Activated CD4-positive, alpha-beta memory T cell treated with anti-CD3 and anti-CD28 coated beads for 36 hours (primary cell): ENCODE measurements around the gene ARSI. TPM values are rescaled to one million over a fixed set of nuclear protein-coding genes. Genes with fewer than 3 reads are reported as not detected.

Experiments
- CTCF ChIA-PET: fragments of 350-600 bp; sonication (Branson Sonifier 250); formaldehyde crosslinking; loops from one replicate; lab custom pipeline; 2021; ENCODE audit warnings: antibody characterized with exemption, inconsistent platforms; lab: Charles Lee
- POLR2A ChIA-PET: fragments of 350-600 bp; sonication (Branson Sonifier 250); formaldehyde crosslinking; loops from one replicate; lab custom pipeline; 2021; ENCODE audit warnings: antibody characterized with exemption; lab: Charles Lee
- DNase-seq: peaks from one replicate; pipeline ENCODE4 v3.0.0-alpha.2; 2020
- H3K27ac Mint-ChIP-seq: one replicate; pipeline ENCODE4 v1.8.0; 2021; ENCODE audit warnings: mixed read lengths
- H3K27me3 Mint-ChIP-seq: one replicate; pipeline ENCODE4 v1.8.0; 2021; ENCODE audit warnings: mixed read lengths
- H3K36me3 Mint-ChIP-seq: one replicate; pipeline ENCODE4 v1.8.0; 2021; ENCODE audit warnings: mixed read lengths
- H3K4me1 Mint-ChIP-seq: one replicate; pipeline ENCODE4 v1.8.0; 2021; ENCODE audit warnings: low read depth, mixed read lengths
- H3K4me3 Mint-ChIP-seq: one replicate; pipeline ENCODE4 v1.8.0; 2021; ENCODE audit warnings: mild to moderate bottlenecking, mixed read lengths
- H3K9me3 Mint-ChIP-seq: one replicate; pipeline ENCODE4 v1.8.0; 2021; ENCODE audit warnings: mixed read lengths
- intact Hi-C: fragments of 100-400 bp; cut with micrococcal nuclease; formaldehyde crosslinking; loops from one replicate; pipeline ENCODE4 v1.15.1; 2023
- total RNA-seq, 2 experiments: library from RNA; stranded (reverse); gene quantifications; one replicate each; pipeline ENCODE4 v1.2.3, GENCODE V29; 2021

ARSI gene
- not detected for total RNA-seq

DNA sequence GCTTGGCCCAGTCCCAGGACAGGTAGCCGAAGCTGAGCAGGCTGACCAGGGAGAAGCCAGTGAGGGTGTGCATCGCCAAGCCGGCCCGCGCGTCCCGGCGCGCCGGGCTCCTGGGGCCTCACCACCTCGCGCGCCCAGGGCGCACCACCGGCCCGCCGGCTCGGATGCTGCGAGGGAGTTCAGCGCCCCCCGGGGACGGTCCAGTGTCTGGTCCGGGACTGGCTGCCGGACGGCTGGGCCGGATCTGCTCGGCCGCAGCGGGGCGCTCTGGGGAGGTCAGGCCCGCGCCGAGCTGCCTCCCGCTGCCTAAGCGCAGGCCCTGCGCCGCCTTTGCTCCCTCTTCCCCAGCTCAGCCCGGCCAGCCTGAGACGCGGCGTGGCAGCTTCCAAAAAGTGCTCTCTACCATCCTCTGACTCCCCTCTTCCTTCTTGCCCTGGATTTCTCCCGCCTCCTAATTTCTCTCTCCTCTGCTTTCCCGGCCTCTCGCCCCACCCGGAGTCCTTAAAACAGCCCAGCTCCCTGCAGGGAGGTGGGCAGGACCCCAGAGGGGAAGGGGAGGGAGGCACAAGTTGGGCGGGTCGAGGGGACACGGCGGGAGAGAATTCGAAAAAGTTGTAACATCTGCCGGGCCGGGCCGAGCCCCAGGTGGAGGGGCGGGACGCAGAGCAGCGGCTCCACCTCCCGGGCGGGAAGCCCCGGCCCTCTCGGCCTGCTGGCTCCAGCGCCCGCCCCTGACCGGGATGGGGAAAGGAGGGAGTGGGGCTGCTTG is at the start of gene ARSI:
ARSI (minus strand) TSS at position 605 of the 769 bp plus-strand sequence; CDS start at position 73, 532 bp downstream.
- DNase-seq, result no peak
- intact Hi-C loops, result no loop called here
- H3K4me1 Mint-ChIP-seq, result peaks cover 4% of the 10 kb centered on the region
- H3K9me3 Mint-ChIP-seq, result no peaks in the 10 kb centered on the region
- H3K36me3 Mint-ChIP-seq, result no peaks in the 10 kb centered on the region
- peaks cover 25% of the 10 kb centered on the region for H3K27me3 Mint-ChIP-seq
- POLR2A ChIA-PET, result no interaction called here
- CTCF ChIA-PET, result no interaction called here
- H3K27ac Mint-ChIP-seq, result no peak within 1 kb of the TSS
- H3K4me3 Mint-ChIP-seq, result no peak within 1 kb of the TSS

DNA sequence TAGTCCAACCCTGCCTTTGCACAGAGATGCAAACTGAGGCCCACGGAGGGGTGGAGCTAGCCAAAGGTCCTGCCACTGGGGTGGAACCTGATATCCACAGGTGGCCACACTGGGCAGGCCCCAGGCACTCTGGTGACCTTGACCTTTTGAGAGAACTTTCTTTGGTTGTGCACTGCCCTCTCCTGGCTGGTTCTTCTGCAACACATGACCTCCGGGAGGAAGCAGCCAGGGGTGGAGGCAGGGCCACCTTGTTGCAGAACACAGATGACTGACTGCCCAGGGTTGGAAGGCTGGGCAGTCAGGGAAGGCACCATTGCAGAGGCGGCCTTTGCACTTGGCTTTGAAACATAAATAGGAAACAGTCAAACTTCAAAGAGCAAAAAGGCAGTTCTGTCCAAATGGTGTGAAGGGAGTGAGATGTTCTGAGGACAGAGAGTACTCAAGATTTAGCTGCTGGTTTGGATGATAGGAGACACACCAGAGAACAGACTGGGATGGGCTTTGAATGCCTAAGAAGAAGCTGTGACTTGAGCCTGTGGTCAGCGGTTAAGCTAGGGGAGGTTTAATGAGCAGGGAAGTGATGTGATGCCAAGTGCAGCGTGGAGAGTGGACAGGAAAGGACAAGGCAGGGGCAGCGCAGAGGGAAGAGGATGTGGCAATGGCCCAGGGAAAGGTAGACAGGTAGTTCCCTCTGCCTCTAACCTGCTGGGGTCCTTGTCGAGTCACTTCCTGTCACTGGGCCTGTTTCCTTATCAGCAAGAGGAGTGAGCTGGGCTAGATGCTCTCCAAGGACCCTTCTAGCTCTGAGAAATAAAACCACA is 48.0 kb upstream of the ARSI start:
- Mint-ChIP-seq H3K4me1 (peaks cover 12% of the 10 kb centered on the region), H3K4me3 (no peak overlapping the region), H3K27ac (peak overlapping the region; percentile 46), H3K27me3 (no peaks in the 10 kb centered on the region), H3K9me3 (no peaks in the 10 kb centered on the region), H3K36me3 (no peaks in the 10 kb centered on the region)
- intact Hi-C loops, result loop anchor here (1.0 kb wide), 1 partner anchor 189 kb away; no protein-coding TSS in a partner anchor
- ChIA-PET POLR2A (no interaction called here), CTCF (interaction anchor here (0.6 to 2.3 kb wide), 15 partner anchors 8 to 223 kb away, joined by 3 to 11 read pairs (median 3); no protein-coding TSS in a partner anchor)
- DNase-seq, result peak; percentile 77

DNA sequence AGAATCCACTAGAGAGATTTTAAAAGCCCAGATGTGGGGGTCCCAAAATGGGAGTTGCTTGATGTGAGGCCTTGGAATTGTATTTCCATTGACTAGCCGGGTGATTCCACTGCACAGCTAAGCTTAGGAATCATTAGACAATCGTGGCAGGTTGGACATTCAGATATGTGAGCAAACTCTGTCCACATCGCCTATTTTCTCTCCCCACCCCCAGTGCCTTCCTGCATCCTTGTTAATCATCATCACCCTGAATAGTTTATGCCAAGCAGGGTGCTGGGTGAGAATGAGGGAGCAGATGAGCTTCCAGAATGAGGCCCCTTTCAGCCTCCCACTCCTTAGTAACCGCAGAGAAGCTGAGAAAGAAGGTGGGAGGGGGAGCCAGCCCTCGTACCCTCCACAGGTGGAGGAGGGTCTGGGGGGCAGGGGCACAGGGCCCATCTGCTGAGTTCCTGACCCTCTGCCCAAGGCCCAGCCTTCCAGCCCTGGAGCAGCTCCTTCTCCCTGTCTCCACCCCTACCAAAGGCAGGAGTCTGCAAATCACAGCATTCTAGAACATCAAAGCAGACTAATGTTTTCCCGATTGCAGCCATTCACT is 47.1 kb upstream of the ARSI start:
- Mint-ChIP-seq H3K4me3 (no peak overlapping the region), H3K27me3 (no peaks in the 10 kb centered on the region), H3K9me3 (no peaks in the 10 kb centered on the region), H3K36me3 (no peaks in the 10 kb centered on the region), H3K27ac (no peak overlapping the region), H3K4me1 (peaks cover 12% of the 10 kb centered on the region)
- POLR2A ChIA-PET, result no interaction called here
- intact Hi-C loops, result loop anchor here (1.0 kb wide), 1 partner anchor 188 kb away; no protein-coding TSS in a partner anchor
- no peak for DNase-seq
- CTCF ChIA-PET, result interaction anchor here (0.9 to 2.3 kb wide), 6 partner anchors 13 to 220 kb away, joined by 3 to 11 read pairs (median 6); no protein-coding TSS in a partner anchor

DNA sequence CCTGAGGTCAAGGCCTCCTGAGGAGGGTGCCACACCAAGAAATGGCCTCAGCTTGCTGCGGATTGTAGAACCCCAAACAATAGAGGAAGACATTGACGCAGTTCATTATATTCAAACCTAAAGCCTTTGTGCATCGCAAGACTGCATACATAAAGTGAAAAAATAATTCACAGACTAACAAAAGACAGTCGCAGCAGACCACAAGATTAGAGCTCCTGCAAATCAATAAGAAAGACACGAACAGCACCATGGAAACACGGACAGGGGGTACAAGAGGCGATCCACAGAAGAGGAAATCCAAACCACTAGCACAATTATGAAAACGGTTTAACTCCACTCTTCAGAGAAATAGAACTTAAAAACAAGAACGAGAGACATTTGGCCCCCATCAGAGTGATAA is 44.7 kb upstream of the ARSI start:
- no peak overlapping the region for H3K27ac Mint-ChIP-seq
- intact Hi-C loops, result no loop called here
- ChIA-PET POLR2A (no interaction called here), CTCF (interaction anchor here (1.4 to 1.6 kb wide), 2 partner anchors 11 to 39 kb away, joined by 3 to 4 read pairs; no protein-coding TSS in a partner anchor)
- no peaks in the 10 kb centered on the region for H3K36me3 Mint-ChIP-seq
- H3K4me1 Mint-ChIP-seq, result peaks cover 12% of the 10 kb centered on the region
- H3K4me3 Mint-ChIP-seq, result no peak overlapping the region
- H3K27me3 Mint-ChIP-seq, result no peaks in the 10 kb centered on the region
- H3K9me3 Mint-ChIP-seq, result no peaks in the 10 kb centered on the region
- DNase-seq, result no peak

DNA sequence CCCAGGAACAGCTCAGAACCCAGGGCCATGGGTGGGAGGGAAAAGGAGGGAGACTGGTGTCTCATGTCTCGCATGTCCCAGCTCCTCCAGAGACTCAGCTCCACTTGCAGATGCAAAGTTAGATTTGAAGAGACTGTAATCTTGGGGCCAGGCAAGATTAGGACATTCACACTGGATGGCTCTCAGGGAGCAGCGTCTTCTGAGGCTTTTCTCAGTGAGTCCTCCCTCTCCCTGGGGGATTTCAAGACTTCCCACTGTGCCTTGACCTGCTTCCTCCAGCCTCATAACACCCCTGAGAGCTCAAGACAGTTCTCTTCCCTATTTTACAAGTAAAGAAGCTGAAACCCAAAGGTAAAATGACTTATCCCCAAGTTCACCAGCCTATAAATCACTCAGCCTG is 44.3 kb upstream of the ARSI start:
- no peaks in the 10 kb centered on the region for H3K27me3 Mint-ChIP-seq
- no peaks in the 10 kb centered on the region for H3K36me3 Mint-ChIP-seq
- ChIA-PET CTCF (interaction anchor here (1.6 kb wide), 1 partner anchor 39 kb away, joined by 4 read pairs; no protein-coding TSS in a partner anchor), POLR2A (no interaction called here)
- DNase-seq, result no peak
- H3K4me3 Mint-ChIP-seq, result no peak overlapping the region
- intact Hi-C loops, result no loop called here
- H3K27ac Mint-ChIP-seq, result no peak overlapping the region
- H3K9me3 Mint-ChIP-seq, result no peaks in the 10 kb centered on the region
- H3K4me1 Mint-ChIP-seq, result peaks cover 12% of the 10 kb centered on the region

DNA sequence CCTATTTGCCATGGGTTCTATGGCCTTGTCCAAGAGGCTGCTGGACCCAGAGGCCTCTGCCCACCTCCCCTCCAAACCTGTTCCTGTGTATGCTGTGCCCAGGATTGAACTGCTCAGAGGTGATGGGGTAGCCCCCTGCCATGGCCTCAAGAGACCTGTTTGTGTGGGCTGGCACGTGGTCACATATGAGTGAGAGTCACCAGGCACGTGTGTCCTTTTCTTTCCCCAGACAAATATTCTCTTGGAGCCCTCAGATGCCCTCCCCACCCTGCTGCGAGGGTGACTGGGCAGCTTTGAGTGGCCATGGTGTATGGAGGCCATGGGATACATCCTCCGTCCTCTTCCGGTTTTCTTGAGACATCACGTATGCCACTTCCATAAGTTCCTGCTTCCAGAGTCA is 43.9 kb upstream of the ARSI start:
- DNase-seq, result no peak
- Mint-ChIP-seq H3K9me3 (no peaks in the 10 kb centered on the region), H3K4me1 (peaks cover 12% of the 10 kb centered on the region), H3K27me3 (no peaks in the 10 kb centered on the region), H3K36me3 (no peaks in the 10 kb centered on the region), H3K4me3 (no peak overlapping the region), H3K27ac (no peak overlapping the region)
- ChIA-PET POLR2A (no interaction called here), CTCF (interaction anchor here (1.6 kb wide), 1 partner anchor 38 kb away, joined by 4 read pairs; no protein-coding TSS in a partner anchor)
- intact Hi-C loops, result no loop called here

DNA sequence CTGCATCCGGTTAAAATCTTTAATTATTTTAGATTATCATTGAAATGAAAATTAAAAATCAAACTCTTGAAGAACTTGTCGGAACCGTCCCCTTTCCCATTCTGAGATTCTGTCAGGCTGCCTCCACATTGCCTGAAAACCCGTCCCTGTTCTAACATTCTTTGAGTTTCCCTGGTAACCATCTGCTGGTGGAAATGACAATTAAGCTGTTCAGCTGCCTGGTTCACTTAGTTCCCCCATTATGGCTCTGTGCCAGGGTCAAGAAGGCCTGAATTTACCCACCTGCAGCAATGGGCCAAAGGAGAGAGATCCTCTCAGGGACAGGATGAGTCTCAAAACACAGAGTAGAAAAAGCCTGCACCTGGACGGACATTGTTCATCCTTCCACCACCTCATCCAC is 43.0 kb upstream of the ARSI start:
- POLR2A ChIA-PET, result no interaction called here

DNA sequence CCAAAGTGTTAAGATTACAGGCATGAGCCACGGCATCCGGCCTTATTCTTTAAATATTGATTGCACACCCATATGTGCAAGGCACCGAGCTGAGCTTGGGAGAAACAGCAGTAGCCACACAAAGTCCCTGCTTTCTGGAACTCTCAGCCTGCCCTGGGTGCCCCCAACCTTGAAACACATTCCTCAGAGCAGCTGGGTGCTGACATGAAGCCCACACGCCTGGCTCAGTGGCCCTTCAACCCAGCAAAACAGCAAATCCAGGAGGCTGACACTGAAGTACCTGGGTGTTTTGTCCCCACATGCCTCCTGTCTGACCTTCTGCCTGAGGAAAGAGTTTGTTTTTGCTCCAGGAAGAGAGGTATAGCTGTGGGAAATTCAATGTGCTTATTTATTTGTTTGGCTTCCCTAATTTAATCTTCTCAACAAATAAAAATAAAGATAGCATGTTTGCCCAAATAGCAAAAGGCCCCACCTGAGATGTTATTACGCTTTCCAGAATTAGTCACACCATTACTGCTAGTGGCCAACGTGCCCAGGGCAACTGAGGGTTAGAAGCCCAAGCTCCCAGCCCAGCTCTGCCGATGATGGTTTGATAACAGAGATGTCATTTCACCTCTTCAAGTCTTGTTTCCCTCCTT is 41.4 kb upstream of the ARSI start:
- H3K4me3 Mint-ChIP-seq, result no peak overlapping the region
- H3K27me3 Mint-ChIP-seq, result no peaks in the 10 kb centered on the region
- peaks cover 2% of the 10 kb centered on the region for H3K4me1 Mint-ChIP-seq
- H3K27ac Mint-ChIP-seq, result no peak overlapping the region
- H3K9me3 Mint-ChIP-seq, result no peaks in the 10 kb centered on the region
- no peak for DNase-seq
- POLR2A ChIA-PET, result interaction anchor here (0.7 kb wide), 1 partner anchor 15 kb away, joined by 3 read pairs; no protein-coding TSS in a partner anchor
- intact Hi-C loops, result no loop called here
- no peaks in the 10 kb centered on the region for H3K36me3 Mint-ChIP-seq
- CTCF ChIA-PET, result no interaction called here

More for the DNA sequence above, 43.0 kb upstream of the ARSI start:
- intact Hi-C loops, result no loop called here
- no peaks in the 10 kb centered on the region for H3K9me3 Mint-ChIP-seq
- H3K27me3 Mint-ChIP-seq, result no peaks in the 10 kb centered on the region
- H3K4me3 Mint-ChIP-seq, result no peak overlapping the region
- no peaks in the 10 kb centered on the region for H3K36me3 Mint-ChIP-seq
- CTCF ChIA-PET, result no interaction called here
- peaks cover 6% of the 10 kb centered on the region for H3K4me1 Mint-ChIP-seq
- DNase-seq, result no peak
- H3K27ac Mint-ChIP-seq, result no peak overlapping the region

DNA sequence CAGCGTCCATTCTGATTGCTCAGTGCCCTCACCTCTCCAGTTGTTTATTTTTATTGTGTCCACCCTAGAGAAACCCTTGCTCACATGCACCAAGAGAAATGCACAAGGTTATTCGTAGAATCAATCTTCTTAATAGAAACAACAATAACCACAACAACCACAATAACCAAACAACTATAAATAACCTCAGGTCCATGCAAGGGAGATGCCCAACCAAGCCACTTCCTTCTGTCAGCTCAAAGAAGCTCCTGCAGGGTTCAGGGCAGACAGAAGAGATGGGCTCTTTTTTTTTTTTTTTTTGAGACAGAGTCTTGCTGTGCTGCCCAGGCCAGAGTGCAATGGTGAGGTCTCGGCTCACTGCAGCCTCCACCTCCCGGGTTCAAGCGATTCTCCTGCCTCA is 39.9 kb upstream of the ARSI start:
- intact Hi-C loops, result no loop called here
- H3K27me3 Mint-ChIP-seq, result no peaks in the 10 kb centered on the region

DNA sequence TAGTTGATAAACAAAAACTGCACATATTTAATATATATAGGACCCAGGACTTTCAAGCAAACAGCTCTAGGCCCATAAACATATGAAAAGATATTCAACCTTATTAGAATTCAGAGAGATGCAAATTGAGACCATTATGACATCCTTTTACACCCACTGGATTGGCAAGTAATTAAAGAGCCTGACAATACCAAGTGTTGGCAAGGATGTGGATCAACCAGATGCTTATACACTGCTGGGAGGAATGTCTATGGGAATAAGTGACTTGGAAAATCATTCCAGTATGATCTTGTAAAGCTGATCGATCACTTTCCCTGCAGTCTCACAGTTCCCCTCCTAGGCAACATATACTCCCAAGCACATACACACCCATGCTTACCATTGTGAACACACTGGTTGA is 39.3 kb upstream of the ARSI start:
- intact Hi-C loops, result no loop called here
- H3K27ac Mint-ChIP-seq, result no peak overlapping the region
- POLR2A ChIA-PET, result no interaction called here
- DNase-seq, result no peak
- H3K4me1 Mint-ChIP-seq, result peaks cover 2% of the 10 kb centered on the region
- H3K36me3 Mint-ChIP-seq, result no peaks in the 10 kb centered on the region
- H3K9me3 Mint-ChIP-seq, result no peaks in the 10 kb centered on the region
- no peaks in the 10 kb centered on the region for H3K27me3 Mint-ChIP-seq
- no peak overlapping the region for H3K4me3 Mint-ChIP-seq
- CTCF ChIA-PET, result interaction anchor here (1.2 kb wide), 1 partner anchor 9 kb away, joined by 3 read pairs; no protein-coding TSS in a partner anchor

More for the DNA sequence above, 39.9 kb upstream of the ARSI start:
- Mint-ChIP-seq H3K4me1 (peaks cover 2% of the 10 kb centered on the region), H3K4me3 (no peak overlapping the region), H3K9me3 (no peaks in the 10 kb centered on the region), H3K36me3 (no peaks in the 10 kb centered on the region), H3K27ac (no peak overlapping the region)
- ChIA-PET POLR2A (no interaction called here), CTCF (interaction anchor here (1.2 kb wide), 1 partner anchor 9 kb away, joined by 3 read pairs; no protein-coding TSS in a partner anchor)
- DNase-seq, result no peak

DNA sequence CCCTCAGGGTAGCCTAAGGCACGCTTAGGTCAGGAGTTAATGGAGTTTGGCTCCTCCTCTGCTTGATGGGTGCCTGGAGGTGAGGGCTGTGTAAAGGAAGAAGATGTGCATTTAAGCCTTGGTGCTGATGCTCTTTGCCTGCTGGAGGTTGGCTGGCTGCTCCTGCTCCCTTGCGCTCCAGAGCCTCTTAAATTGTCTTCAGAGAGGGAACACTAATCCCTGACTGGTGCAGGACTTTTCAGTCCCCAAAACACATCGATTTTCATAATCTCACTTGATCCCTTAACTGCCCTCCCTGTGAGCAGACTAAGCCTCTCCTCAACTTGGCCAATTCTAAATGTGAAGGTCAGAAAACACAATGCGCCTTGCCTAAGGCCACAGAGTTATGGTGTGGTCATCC is 38.6 kb upstream of the ARSI start:
- ChIA-PET POLR2A (no interaction called here), CTCF (no interaction called here)
- Mint-ChIP-seq H3K27me3 (no peaks in the 10 kb centered on the region), H3K4me1 (peaks cover 2% of the 10 kb centered on the region), H3K27ac (no peak overlapping the region), H3K4me3 (no peak overlapping the region), H3K36me3 (no peaks in the 10 kb centered on the region), H3K9me3 (no peaks in the 10 kb centered on the region)
- intact Hi-C loops, result no loop called here
- no peak for DNase-seq
